ENCODE data around the gene MARCO.

GRCh38 chr2:118992740-118993391 lies 50.9 kb downstream of the MARCO start:
- TF ChIP-seq L3MBTL2 (conservative IDR thresholded peaks at IDR 0.05) (no peak), BHLHE40 (IDR thresholded peaks at IDR 0.05; ENCODE audit: borderline replicate concordance) (no peak), FOXM1 (IDR thresholded peaks at IDR 0.05; ENCODE audit: borderline replicate concordance) (no peak), SP1 (IDR thresholded peaks at IDR 0.05) (no peak), TARDBP (IDR thresholded peaks at IDR 0.05) (no peak), NFRKB (IDR thresholded peaks at IDR 0.05) (no peak)

Measured in HEK293T (cell line).